Neural cell (in vitro differentiated cells): ENCODE measurements around the gene VCP.

Experiments used
- CTCF ChIP-seq: fragments of 450-650 bp; IDR thresholded peaks from 2 replicates; pipeline ENCODE4 v1.5.1; 2014; ENCODE audit warnings: antibody characterized with exemption, mild to moderate bottlenecking, moderate library complexity; ENCODE audit not compliant: poor library complexity, severe bottlenecking
- EP300 ChIP-seq: fragments of 450-650 bp; conservative IDR thresholded peaks from 2 replicates; pipeline ENCODE4 v1.6.1; 2014; ENCODE audit warnings: antibody characterized with exemption, mild to moderate bottlenecking, moderate library complexity; ENCODE audit not compliant: poor library complexity, severe bottlenecking
- EZH2 ChIP-seq: fragments of 200-600, 300-800 bp; shearing (Covaris generic), sonication (generic); IDR thresholded peaks from 2 replicates; pipeline ENCODE4 v1.6.1; 2014; ENCODE audit warnings: antibody characterized with exemption, low read length, borderline replicate concordance, mild to moderate bottlenecking; ENCODE audit not compliant: insufficient read depth, poor library complexity, severe bottlenecking
- MXI1 ChIP-seq: fragments of 450-650 bp; conservative IDR thresholded peaks from 2 replicates; pipeline ENCODE4 v1.6.1; 2014; ENCODE audit warnings: antibody characterized with exemption, mild to moderate bottlenecking; ENCODE audit not compliant: poor library complexity, severe bottlenecking
- POLR2AphosphoS5 ChIP-seq: IDR thresholded peaks from 2 replicates; pipeline ENCODE4 v1.6.1; 2012
- RAD21 ChIP-seq: fragments of 450-650 bp; conservative IDR thresholded peaks from 2 replicates; pipeline ENCODE4 v1.6.1; 2014; ENCODE audit warnings: antibody characterized with exemption, mild to moderate bottlenecking, moderate library complexity
- REST ChIP-seq: IDR thresholded peaks from 2 replicates; pipeline ENCODE4 v1.6.1; 2012; ENCODE audit warnings: borderline replicate concordance
- SMC3 ChIP-seq: fragments of 450-650 bp; conservative IDR thresholded peaks from 2 replicates; pipeline ENCODE4 v1.6.1; 2014; ENCODE audit warnings: antibody characterized with exemption, mild to moderate bottlenecking, moderate library complexity; ENCODE audit not compliant: poor library complexity
- TAF1 ChIP-seq: IDR thresholded peaks from 2 replicates; pipeline ENCODE4 v1.6.1; 2012; ENCODE audit warnings: low read depth

- TF ChIP-seq RAD21 = no peak
- no peak for TF ChIP-seq CTCF
- TF ChIP-seq EZH2 = no peak
- no peak for TF ChIP-seq EP300
- TF ChIP-seq POLR2AphosphoS5 = no peak
- no peak for TF ChIP-seq REST
- no peak for TF ChIP-seq TAF1
- TF ChIP-seq SMC3 = no peak
- no peak for TF ChIP-seq MXI1
Observed at GRCh38 chr9:35071814-35072460, 488 bp downstream of the VCP start.
